ENCODE results near the gene AVEN.

GRCh38 chr15:33831646-33832045, 207.4 kb downstream of the AVEN start:
- TF ChIP-seq, protein P1, sequence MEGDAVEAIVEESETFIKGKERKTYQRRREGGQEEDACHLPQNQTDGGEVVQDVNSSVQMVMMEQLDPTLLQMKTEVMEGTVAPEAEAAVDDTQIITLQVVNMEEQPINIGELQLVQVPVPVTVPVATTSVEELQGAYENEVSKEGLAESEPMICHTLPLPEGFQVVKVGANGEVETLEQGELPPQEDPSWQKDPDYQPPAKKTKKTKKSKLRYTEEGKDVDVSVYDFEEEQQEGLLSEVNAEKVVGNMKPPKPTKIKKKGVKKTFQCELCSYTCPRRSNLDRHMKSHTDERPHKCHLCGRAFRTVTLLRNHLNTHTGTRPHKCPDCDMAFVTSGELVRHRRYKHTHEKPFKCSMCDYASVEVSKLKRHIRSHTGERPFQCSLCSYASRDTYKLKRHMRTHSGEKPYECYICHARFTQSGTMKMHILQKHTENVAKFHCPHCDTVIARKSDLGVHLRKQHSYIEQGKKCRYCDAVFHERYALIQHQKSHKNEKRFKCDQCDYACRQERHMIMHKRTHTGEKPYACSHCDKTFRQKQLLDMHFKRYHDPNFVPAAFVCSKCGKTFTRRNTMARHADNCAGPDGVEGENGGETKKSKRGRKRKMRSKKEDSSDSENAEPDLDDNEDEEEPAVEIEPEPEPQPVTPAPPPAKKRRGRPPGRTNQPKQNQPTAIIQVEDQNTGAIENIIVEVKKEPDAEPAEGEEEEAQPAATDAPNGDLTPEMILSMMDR (IDR thresholded peaks at IDR 0.05 in 8 of 11, conservative IDR thresholded peaks at IDR 0.05 in 3 of 11): no peak
- TF ChIP-seq POLR2A (IDR thresholded peaks at IDR 0.05): no peak
- no peak for TF ChIP-seq POLR2AphosphoS5 (IDR thresholded peaks at IDR 0.05)

Measured in spleen (tissue), 7 donors.